HepG2 (cell line): ENCODE measurements around the gene ZDHHC6. TPM values are rescaled to one million over a fixed set of nuclear protein-coding genes. Genes with fewer than 3 reads are reported as not detected.
A peak's percentile ranks its signal among the peaks of the same experiment; 100 is the strongest.

Experiments
- ARID5B ChIP-seq: IDR thresholded peaks from 2 replicates; pipeline ENCODE4 v1.4.0; 2020; ENCODE audit warnings: mild to moderate bottlenecking, missing genetic modification reagents
- CBFB ChIP-seq: sonication (generic); formaldehyde crosslinking; IDR thresholded peaks from 2 replicates; pipeline ENCODE4 v1.4.0; 2020; ENCODE audit warnings: missing genetic modification reagents
- CCAR2 ChIP-seq: fragments of 200-400 bp; formaldehyde crosslinking; optimal IDR thresholded peaks from 2 replicates; pipeline ENCODE3; 2018; ENCODE audit warnings: low read depth, mild to moderate bottlenecking, low read length, moderate library complexity
- GMEB1 ChIP-seq: sonication (generic); formaldehyde crosslinking; IDR thresholded peaks from 2 replicates; pipeline ENCODE4 v1.5.1; 2020; ENCODE audit warnings: missing genetic modification reagents, mild to moderate bottlenecking, borderline replicate concordance
- KDM5A ChIP-seq: fragments of 200-600 bp; sonication (generic); IDR thresholded peaks from 2 replicates; pipeline ENCODE4 v1.7.0; 2018; ENCODE audit warnings: antibody characterized with exemption, mild to moderate bottlenecking, low read length, borderline replicate concordance
- MIER2 ChIP-seq: IDR thresholded peaks from 2 replicates; pipeline ENCODE4 v1.6.1; 2016; ENCODE audit warnings: missing biosample characterization, missing genetic modification reagents
- MIER3 ChIP-seq: IDR thresholded peaks from 2 replicates; pipeline ENCODE4 v1.6.1; 2016; ENCODE audit warnings: missing compliant biosample characterization, borderline replicate concordance
- NCOA2 ChIP-seq: sonication (generic); formaldehyde crosslinking; IDR thresholded peaks from 2 replicates; pipeline ENCODE4 v1.8.0; 2022; ENCODE audit warnings: inconsistent platforms
- NFIC ChIP-seq: IDR thresholded peaks from 2 replicates; pipeline ENCODE4 v1.6.1; 2012; ENCODE audit warnings: mild to moderate bottlenecking, low read length, inconsistent platforms
- NR1H2 ChIP-seq: sonication (generic); formaldehyde crosslinking; IDR thresholded peaks from 2 replicates; pipeline ENCODE4 v1.8.1; 2022; ENCODE audit warnings: low read depth, missing genetic modification reagents, borderline replicate concordance
- PPARG ChIP-seq: conservative IDR thresholded peaks from 2 replicates; pipeline ENCODE4 v1.6.1; 2016; ENCODE audit warnings: missing biosample characterization, missing genetic modification reagents
- PTBP1 ChIP-seq: fragments of 200-400 bp; formaldehyde crosslinking; IDR thresholded peaks from 2 replicates; pipeline ENCODE4 v1.6.1; 2018; ENCODE audit warnings: low read length, low read depth; ENCODE audit not compliant: poor library complexity, severe bottlenecking
- RBFOX2 ChIP-seq: fragments of 200-400 bp; formaldehyde crosslinking; IDR thresholded peaks from 2 replicates; pipeline ENCODE4 v1.6.1; 2017; ENCODE audit warnings: low read depth, mild to moderate bottlenecking, low read length
- SKI ChIP-seq: fragments of 450-650 bp; IDR thresholded peaks from one replicate; pipeline ENCODE4 v1.6.1; 2018; ENCODE audit warnings: mild to moderate bottlenecking; ENCODE audit not compliant: partially characterized antibody
- ZBTB14 ChIP-seq: sonication (generic); formaldehyde crosslinking; IDR thresholded peaks from 2 replicates; pipeline ENCODE4 v1.4.0; 2020; ENCODE audit warnings: missing genetic modification reagents
- ZBTB33 ChIP-seq: sonication (generic); formaldehyde crosslinking; IDR thresholded peaks from 2 replicates; pipeline ENCODE4 v1.4.0; 2020; ENCODE audit warnings: missing genetic modification reagents
- ZBTB7B ChIP-seq: sonication (generic); formaldehyde crosslinking; IDR thresholded peaks from 2 replicates; pipeline ENCODE4 v1.4.0; 2020; ENCODE audit warnings: missing genetic modification reagents
- ZGPAT ChIP-seq: IDR thresholded peaks from 2 replicates; pipeline ENCODE4 v1.6.1; 2016; ENCODE audit warnings: mild to moderate bottlenecking
- ZNF124 ChIP-seq: sonication (generic); formaldehyde crosslinking; IDR thresholded peaks from 2 replicates; pipeline ENCODE4 v1.4.0; 2020; ENCODE audit warnings: missing genetic modification reagents
- ZNF552 ChIP-seq: sonication (generic); formaldehyde crosslinking; IDR thresholded peaks from 2 replicates; pipeline ENCODE4 v1.9.0; 2022; ENCODE audit warnings: missing genetic modification reagents, mild to moderate bottlenecking, borderline replicate concordance
- ZNF652 ChIP-seq: IDR thresholded peaks from 2 replicates; pipeline ENCODE4 v1.6.1; 2016; ENCODE audit warnings: low read depth, borderline replicate concordance
- polyA plus RNA-seq, 8 experiments: library from polyadenylated mRNA; depleted of rRNA in 3 of 8; stranded (reverse) in 7 of 8; unstranded in 1 of 8; fragments of >200 nt; fragmentation: Illumina TruSeq in 4 of 8; extraction: Trizol in 4 of 8; gene quantifications; 2 replicates each; pipeline versions ENCODE4 v1.2.1 to v1.2.3, GENCODE V29; 2011 to 2016; ENCODE audit warnings: low read depth in 4 of 8, missing spikeins in 1 of 8, mixed read lengths in 1 of 8; ENCODE audit not compliant: insufficient read depth in 1 of 8
- total RNA-seq, 5 experiments: library from RNA; depleted of rRNA; stranded (reverse); fragments of >200 nt; fragmentation: Illumina TruSeq; extraction: Trizol; gene quantifications; 2 replicates each; pipeline ENCODE4 v1.2.3, GENCODE V29; 2016; ENCODE audit warnings: low read depth in 1 of 5

The ZDHHC6 gene
- total and polyA plus RNA-seq, 2 of the 13 experiments (the other 11 are each of a cell fraction or from before 2014, with no cell fraction given), result 20.9 to 49.4 TPM

GRCh38 chr10:112394475-112394875 lies 52.2 kb downstream of the ZDHHC6 start (continued):
- TF ChIP-seq ZBTB14 (CRISPR knock-in tag) (no peak), NCOA2 (CRISPR knock-in tag) (peak; percentile 94), KDM5A (no peak), ZBTB33 (CRISPR knock-in tag) (no peak), ARID5B (CRISPR knock-in tag) (peak; percentile 98), PPARG (CRISPR knock-in tag) (no peak; the same call in none of the 2 replicates), ZNF552 (CRISPR knock-in tag) (no peak), NFIC (peak; percentile 87), PTBP1 (no peak), ZNF124 (no peak), CCAR2 (no peak), NR1H2 (CRISPR knock-in tag) (no peak), ZBTB7B (peak; percentile 42; the same call in 1 of the 2 replicates), MIER3 (peak; percentile 92; the same call in 1 of the 2 replicates), GMEB1 (CRISPR knock-in tag) (peak; percentile 54; the same call in 1 of the 2 replicates), CBFB (0 out of 2 replicates have a peak, but pooled peaks have one; percentile 44), ZNF652 (CRISPR knock-in tag) (0 out of 2 replicates have a peak, but pooled peaks have one; percentile 33), MIER2 (CRISPR knock-in tag) (peak; percentile 45; the same call in 1 of the 2 replicates), ZGPAT (CRISPR knock-in tag) (peak; percentile 90), SKI (peak; percentile 66), RBFOX2 (0 out of 2 replicates have a peak, but pooled peaks have one; percentile 7)
